Fibroblast of skin of left quadriceps (primary cell): ENCODE data around the gene TMEM139.

ENCODE experiments used
- DNase-seq, 2 experiments: peaks; one replicate each; pipeline ENCODE4 v3.0.0-alpha.2; 2013; ENCODE audit warnings: low read depth in 2 of 2

TMEM139 gene

DNA sequence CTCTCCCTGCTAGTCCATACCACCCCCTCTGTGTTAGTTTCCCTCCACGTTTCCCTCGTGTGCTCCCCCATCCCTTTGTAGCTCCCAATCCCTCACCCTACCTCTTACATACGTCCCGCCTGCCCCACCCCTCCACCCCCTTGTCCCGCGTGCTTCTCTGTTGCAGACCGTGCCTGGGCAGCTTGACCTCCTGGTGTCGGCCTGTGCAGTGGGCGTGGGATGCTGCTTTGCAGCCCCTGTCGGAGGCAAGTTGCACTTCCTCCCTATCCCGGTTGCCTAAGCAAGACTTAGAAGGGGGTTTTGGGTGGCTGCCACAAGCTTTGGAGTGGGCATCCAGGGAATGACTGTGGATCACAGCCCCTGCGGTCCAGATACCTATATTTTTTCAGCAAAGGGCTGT lies 38.9 kb downstream of the TMEM139 start:
- no peak for DNase-seq

DNA sequence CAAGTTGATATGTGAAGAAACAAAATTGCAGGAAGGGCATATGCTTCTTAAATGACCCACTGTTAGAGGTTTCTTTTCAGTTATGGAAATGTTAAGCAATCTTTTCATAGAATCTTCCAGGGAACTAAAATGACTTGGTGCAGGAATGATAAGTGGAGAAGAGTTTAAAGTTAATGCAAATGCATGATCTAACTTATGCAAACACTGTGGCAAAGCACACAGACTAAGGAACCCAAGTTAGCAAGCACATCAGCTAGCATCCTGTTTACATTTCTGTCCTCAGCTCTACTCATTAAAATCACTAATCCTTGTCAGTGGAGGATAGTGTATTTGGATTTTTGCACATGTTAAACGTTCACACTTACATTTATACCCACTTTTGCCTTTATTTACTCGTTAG lies 40.5 kb downstream of the TMEM139 start:
- DNase-seq = no peak

DNA sequence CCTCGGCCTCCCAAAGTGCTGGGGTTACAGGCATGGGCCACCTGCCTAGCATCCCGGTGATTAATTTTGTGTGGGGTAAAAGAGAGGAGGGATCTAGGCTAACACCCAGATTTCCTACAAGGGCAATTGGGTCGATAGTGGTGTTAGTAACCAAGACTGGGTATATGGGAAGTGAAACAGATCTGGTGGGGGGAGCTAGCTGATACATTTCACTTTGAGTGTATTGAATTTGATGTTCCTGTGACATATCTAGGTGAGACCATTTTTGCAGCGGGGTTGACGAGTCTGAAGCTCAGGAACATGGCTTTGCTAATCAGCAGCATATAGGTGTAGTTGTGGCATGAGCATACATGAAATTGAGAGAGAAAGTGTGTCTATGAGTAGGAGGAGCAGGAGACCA lies 43.1 kb downstream of the TMEM139 start:
- no peak for DNase-seq

DNA sequence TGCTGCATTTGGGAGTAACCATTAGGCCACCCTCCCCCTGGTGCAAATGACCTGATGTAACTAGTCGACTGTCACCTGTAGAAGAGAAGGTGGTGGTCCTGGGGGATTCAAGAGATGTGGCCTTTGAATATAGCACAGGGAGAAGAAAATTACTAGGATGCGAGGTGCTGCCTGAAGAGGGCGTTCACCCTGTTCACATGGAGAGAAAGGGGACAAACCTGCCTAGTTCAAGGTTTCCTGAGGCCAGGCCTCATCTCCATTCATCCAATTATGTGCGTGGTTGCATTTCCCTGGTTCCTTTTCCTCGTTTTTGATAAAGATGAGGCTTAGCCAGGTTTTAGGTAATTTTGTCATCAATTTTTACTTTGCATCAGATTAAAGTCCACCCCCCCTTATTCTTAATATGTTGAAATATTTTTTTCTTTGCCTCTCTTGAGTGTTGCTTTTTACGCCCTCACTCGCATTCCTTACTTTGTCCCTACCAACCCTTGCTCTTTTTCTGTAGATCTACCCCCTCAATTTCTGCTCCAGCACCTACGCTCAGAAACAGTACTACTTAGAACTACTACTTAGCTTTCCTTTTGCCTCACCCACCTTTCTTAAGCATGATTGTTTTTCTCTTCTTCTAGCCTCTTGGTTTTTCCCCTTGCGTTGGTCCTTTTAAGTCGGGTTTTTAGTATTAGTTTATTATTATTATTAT lies 44.9 kb downstream of the TMEM139 start:
- no peak for DNase-seq

DNA sequence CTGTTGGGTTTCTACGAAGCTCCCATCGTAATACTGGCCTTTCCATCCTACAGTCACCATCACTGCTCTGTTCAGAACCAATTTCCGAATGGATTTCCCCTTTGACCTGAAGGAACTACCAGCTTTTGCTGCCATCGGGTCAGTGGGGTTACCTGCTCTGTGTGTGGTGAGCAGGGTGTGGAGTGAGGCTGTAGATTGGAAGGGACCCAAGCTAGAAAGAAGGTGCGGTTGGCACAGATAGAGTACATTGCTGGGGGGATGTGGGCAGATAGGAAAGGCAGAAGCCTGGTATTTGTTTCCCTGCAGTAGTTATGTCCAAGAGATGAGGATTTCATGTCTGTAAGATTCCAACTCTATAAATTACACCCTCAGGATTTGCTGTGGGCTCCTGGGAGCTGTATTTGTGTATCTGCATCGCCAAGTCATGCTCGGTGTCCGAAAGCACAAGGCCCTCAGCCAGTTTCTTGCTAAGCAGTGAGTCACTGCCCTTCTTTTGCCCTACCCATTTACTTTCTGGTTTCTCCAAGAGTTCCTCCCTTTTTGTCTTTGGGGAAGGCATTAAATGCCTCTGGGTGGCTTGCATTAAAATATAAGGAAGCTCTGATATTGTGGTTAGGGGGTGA lies 46.5 kb downstream of the TMEM139 start:
- peak; percentile 48 to 58 for DNase-seq

DNA sequence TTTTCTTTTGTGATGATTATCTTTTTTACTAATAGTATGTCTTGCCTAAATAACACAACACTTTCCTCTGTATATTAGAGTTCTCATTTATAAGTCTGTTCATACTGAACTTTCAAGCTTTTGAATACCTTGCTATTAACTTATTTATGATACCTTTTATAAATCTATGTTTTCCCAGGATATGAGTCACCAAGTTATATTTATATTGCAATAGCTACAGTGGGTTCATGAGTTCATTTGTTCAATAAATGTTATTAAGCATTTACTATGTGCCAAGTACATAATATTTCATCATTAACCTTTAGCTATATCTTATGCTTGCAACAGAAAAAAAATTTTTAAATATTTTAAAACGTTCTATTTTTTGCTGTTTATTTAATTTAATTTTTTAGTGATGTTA lies 49.5 kb downstream of the TMEM139 start:
- no peak for DNase-seq

DNA sequence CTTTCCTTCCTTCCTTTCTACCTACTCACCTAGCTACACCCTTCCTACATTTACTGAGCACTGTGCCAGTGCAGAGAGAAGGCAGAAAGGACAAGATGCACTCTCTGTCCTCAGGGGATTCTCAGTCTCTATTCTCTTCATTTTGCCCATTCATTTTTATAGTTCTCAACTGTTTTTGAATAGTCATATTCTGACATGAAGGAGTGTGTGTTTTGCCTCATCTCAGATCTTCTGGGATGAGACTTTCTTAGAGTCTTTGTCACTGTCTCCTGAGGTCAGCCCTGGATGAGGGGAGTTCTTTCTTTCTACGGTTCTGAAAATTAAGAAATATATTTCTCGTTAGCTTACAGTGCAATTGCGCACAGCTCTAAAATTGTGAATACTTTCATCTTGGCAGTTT lies 52.5 kb downstream of the TMEM139 start:
- DNase-seq = no peak
